ENCODE data around the gene LRRC75A. TPM values are rescaled to one million over a fixed set of nuclear protein-coding genes. Genes with fewer than 3 reads are reported as not detected.
"Not testable (repeated sequence)": the region's sequence is repeated elsewhere in the genome, so short reads cannot be mapped to it uniquely, and the experiment has no call there.

The LRRC75A gene
- total and polyA plus RNA-seq, 2 of the 8 experiments (the other 6 are each of a cell fraction or from before 2014, with no cell fraction given), result 9.7 to 9.9 TPM

- not testable (repeated sequence) for H3K27me3 ChIP-seq (replicated peaks in 1 of 4; ENCODE audit: control insufficient read depth in 3 of 4, extremely low read depth in 1 of 4, insufficient read depth in 3 of 4, low read length in 3 of 4); H2BK5ac ChIP-seq (ENCODE audit: low read depth, low read length); FAIRE-seq; H2AK5ac ChIP-seq (ENCODE audit: low read depth, low read length); H2BK120ac ChIP-seq (replicated peaks; ENCODE audit: low read depth, low read length); H3K56ac ChIP-seq (replicated peaks; ENCODE audit: insufficient read length, low read depth, low read length); H3K9ac ChIP-seq (replicated peaks in 1 of 4; ENCODE audit: extremely low read depth in 1 of 4, low read depth in 3 of 4, low read length in 3 of 4); H4K5ac ChIP-seq (ENCODE audit: insufficient read length, low read depth, low read length); H3K23ac ChIP-seq (ENCODE audit: insufficient read length); H3K4me2 ChIP-seq (ENCODE audit: insufficient read depth in 1 of 2, low read depth in 2 of 2, low read length in 2 of 2); H4K8ac ChIP-seq (ENCODE audit: extremely low read depth, insufficient read depth, low read length); H3K4me1 ChIP-seq (replicated peaks in 1 of 4; ENCODE audit: control insufficient read depth in 3 of 4, insufficient read depth in 4 of 4, low read length in 3 of 4); H3K14ac ChIP-seq (ENCODE audit: insufficient read length); H3K79me1 ChIP-seq (ENCODE audit: low read depth, low read length); H3K27ac ChIP-seq (ENCODE audit: low read depth, low read length); H4K20me1 ChIP-seq (replicated peaks in 1 of 2; ENCODE audit: control insufficient read depth in 1 of 2, insufficient read depth in 2 of 2, low read length in 2 of 2); H3K23me2 ChIP-seq (ENCODE audit: low read depth, low read length); H4K91ac ChIP-seq (replicated peaks; ENCODE audit: insufficient read length, low read length); H3K36me3 ChIP-seq (ENCODE audit: control insufficient read depth in 2 of 4, insufficient read depth in 4 of 4, low read length in 3 of 4); H3K79me2 ChIP-seq (ENCODE audit: control insufficient read depth in 1 of 2, insufficient read depth in 2 of 2, low read length in 2 of 2); H2BK20ac ChIP-seq (ENCODE audit: low read length); H2BK15ac ChIP-seq (ENCODE audit: low read length); H2BK12ac ChIP-seq (ENCODE audit: low read depth, low read length); H2AFZ ChIP-seq (ENCODE audit: low read length); H3K4ac ChIP-seq (replicated peaks; ENCODE audit: insufficient read length, low read depth, low read length); H3K4me3 ChIP-seq (ENCODE audit: extremely low read depth in 1 of 4, insufficient read depth in 2 of 4, low read depth in 3 of 4, low read length in 4 of 4); DNase-seq (ENCODE audit: low read depth in 1 of 2, low spot score in 2 of 2); H3K9me3 ChIP-seq (ENCODE audit: insufficient read depth in 2 of 2, low read depth in 1 of 2, low read length in 1 of 2); H3K18ac ChIP-seq (ENCODE audit: extremely low read depth, low read length)
- POLR2A ChIA-PET (ENCODE audit: partially characterized antibody), result interaction anchor here (0.9 to 1.2 kb wide), 3 partner anchors 10 to 85 kb away, joined by 3 read pairs; no protein-coding TSS in a partner anchor
- WGBS, 2 experiments (ENCODE audit: extremely low coverage in 1 of 2, insufficient coverage in 1 of 2, insufficient read length in 1 of 2, insufficient replicate concordance in 2 of 2, low coverage in 1 of 2, low lambda C conversion rate in 2 of 2, missing lambda C conversion rate in 1 of 2), result 91% methylated on average over 6 of the region's 6 CpGs; no CpG with 5 or more reads in 1 of the 2 experiments
- CTCF ChIA-PET (ENCODE audit: partially characterized antibody), result interaction anchor here (0.6 to 34.1 kb wide), 14 partner anchors 9 to 317 kb away, joined by 3 to 941 read pairs (median 3); no protein-coding TSS in a partner anchor
- peak in 2 of 3 experiments; percentile 2 to 28; a peak in 2 of 4 replicates for TF ChIP-seq CTCF (IDR thresholded peaks at IDR 0.05; ENCODE audit: control extremely low read depth in 1 of 3, insufficient read depth in 1 of 3, low read depth in 1 of 3, low read length in 3 of 3)
Observed at GRCh38 chr17:16525556-16525955, 33.6 kb upstream of the LRRC75A start.

All from H1 (cell line).